Measurements from ENCODE around the gene PTCRA. TPM values are rescaled to one million over a fixed set of nuclear protein-coding genes. Genes with fewer than 3 reads are reported as not detected.
A peak's percentile ranks its signal among the peaks of the same experiment; 100 is the strongest.
"Not testable (repeated sequence)": the region's sequence is repeated elsewhere in the genome, so short reads cannot be mapped to it uniquely, and the experiment has no call there.

The PTCRA gene
- polyA plus RNA-seq, 3 donors = 0.27 to 0.83 (median 0.55) TPM

DNA sequence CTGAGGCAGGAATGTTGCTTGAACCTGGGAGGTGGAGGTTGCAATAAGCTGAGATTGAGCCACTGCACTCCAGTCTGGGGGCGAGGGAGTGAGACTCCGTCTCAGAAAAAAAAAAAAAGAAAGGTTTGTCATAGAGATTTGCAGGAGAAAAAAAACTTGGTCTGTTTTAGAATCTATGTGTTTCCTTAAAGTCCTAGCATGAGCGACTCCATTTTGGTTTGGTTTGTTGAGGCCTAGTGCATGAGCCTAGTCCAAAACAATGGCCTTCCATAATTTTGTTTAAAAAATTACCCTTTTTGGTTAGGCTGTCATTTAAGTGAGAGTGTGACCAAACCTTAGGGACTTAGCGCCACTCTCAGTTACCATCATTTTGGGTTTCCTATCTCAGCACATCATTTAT lies 36.5 kb downstream of the PTCRA start:
- Mint-ChIP-seq H3K36me3 (peaks cover 27 to 49% of the 10 kb centered on the region in 2 donors), H3K27ac (peak overlapping the region in 1 of 7 donors; percentile 59), H3K9me3 (peaks cover 0 to 3% (median 0%) of the 10 kb centered on the region in 7 donors), H3K4me3 (no peak overlapping the region), H3K4me1 (no peaks in the 10 kb centered on the region), H3K27me3 (ENCODE audit: low read depth in 3 of 3) (peaks cover 0 to 2% (median 0%) of the 10 kb centered on the region in 3 donors)
- H3K27me3 ChIP-seq (ENCODE audit: control insufficient read depth in 2 of 2, insufficient read depth in 2 of 2, low read length in 2 of 2) = no peaks in the 10 kb centered on the region
- no peaks in the 10 kb centered on the region for H4K20me1 ChIP-seq (ENCODE audit: insufficient read depth, low read length)
- peaks cover 8 to 14% of the 10 kb centered on the region in 2 donors for H3K36me3 ChIP-seq (replicated peaks in 1 of 2; ENCODE audit: control insufficient read depth in 1 of 2, insufficient read depth in 2 of 2, low read length in 2 of 2)
- no peak overlapping the region for H2AFZ ChIP-seq (ENCODE audit: insufficient read depth, low read depth, low read length, poor library complexity, severe bottlenecking)
- intact Hi-C loops (cut with micrococcal nuclease) = no loop called here
- H3K27ac ChIP-seq (ENCODE audit: low read depth in 1 of 2, low read length in 2 of 2) = no peak overlapping the region
- no peaks in the 10 kb centered on the region for H3K9me3 ChIP-seq (replicated peaks in 1 of 2; ENCODE audit: control insufficient read depth in 1 of 2, insufficient read depth in 1 of 2, low read length in 2 of 2)
- no peak for DNase-seq
- H3K4me2 ChIP-seq (replicated peaks; ENCODE audit: extremely low read depth, low read length, poor library complexity, severe bottlenecking) = no peak overlapping the region
- H3K79me2 ChIP-seq (ENCODE audit: insufficient read depth, low read length) = no peaks in the 10 kb centered on the region
- no peak overlapping the region for H3K4me3 ChIP-seq (replicated peaks in 1 of 3; ENCODE audit: low read depth in 2 of 3, low read length in 3 of 3)
- no peak overlapping the region for H3K9ac ChIP-seq (ENCODE audit: insufficient read depth, low read length, poor library complexity, severe bottlenecking)
- no CpG with 5 or more reads among the region's 4 CpGs for WGBS (ENCODE audit: insufficient coverage)
- TF ChIP-seq, protein P1, sequence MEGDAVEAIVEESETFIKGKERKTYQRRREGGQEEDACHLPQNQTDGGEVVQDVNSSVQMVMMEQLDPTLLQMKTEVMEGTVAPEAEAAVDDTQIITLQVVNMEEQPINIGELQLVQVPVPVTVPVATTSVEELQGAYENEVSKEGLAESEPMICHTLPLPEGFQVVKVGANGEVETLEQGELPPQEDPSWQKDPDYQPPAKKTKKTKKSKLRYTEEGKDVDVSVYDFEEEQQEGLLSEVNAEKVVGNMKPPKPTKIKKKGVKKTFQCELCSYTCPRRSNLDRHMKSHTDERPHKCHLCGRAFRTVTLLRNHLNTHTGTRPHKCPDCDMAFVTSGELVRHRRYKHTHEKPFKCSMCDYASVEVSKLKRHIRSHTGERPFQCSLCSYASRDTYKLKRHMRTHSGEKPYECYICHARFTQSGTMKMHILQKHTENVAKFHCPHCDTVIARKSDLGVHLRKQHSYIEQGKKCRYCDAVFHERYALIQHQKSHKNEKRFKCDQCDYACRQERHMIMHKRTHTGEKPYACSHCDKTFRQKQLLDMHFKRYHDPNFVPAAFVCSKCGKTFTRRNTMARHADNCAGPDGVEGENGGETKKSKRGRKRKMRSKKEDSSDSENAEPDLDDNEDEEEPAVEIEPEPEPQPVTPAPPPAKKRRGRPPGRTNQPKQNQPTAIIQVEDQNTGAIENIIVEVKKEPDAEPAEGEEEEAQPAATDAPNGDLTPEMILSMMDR (IDR thresholded peaks at IDR 0.05) = no peak
- H3K4me1 ChIP-seq (ENCODE audit: control insufficient read depth in 1 of 2, insufficient read depth in 2 of 2, low read length in 2 of 2) = no peaks in the 10 kb centered on the region

DNA sequence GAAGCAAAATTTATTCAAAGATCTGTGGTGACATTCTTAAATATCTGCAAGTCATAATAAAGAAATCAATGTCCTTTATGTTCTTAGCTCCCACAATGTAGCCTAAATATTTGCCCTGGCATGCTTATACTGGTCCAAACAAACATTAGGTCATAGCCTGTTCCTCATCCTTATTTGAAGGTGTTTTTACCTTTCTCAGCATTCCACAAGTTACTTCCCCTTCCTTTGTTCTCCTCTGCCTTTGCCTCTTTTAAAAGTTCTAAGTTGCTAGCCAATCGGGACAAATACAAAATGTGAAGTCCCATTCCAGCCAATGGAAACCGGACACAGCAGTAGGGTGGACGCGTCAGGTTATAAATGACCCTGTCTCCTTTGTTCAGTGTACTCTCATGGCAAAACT lies 38.6 kb downstream of the PTCRA start:
- H3K27ac Mint-ChIP-seq; H3K79me2 ChIP-seq (ENCODE audit: insufficient read depth, low read length); H4K20me1 ChIP-seq (ENCODE audit: insufficient read depth, low read length); H3K4me1 ChIP-seq (ENCODE audit: control insufficient read depth in 1 of 2, insufficient read depth in 2 of 2, low read length in 2 of 2); H3K36me3 ChIP-seq (replicated peaks in 1 of 2; ENCODE audit: control insufficient read depth in 1 of 2, insufficient read depth in 2 of 2, low read length in 2 of 2); intact Hi-C loops (cut with micrococcal nuclease); H3K9me3 ChIP-seq (replicated peaks in 1 of 2; ENCODE audit: control insufficient read depth in 1 of 2, insufficient read depth in 1 of 2, low read length in 2 of 2); H2AFZ ChIP-seq (ENCODE audit: insufficient read depth, low read depth, low read length, poor library complexity, severe bottlenecking); H3K4me3 ChIP-seq (replicated peaks in 1 of 3; ENCODE audit: low read depth in 2 of 3, low read length in 3 of 3); H3K27me3 Mint-ChIP-seq (ENCODE audit: low read depth in 3 of 3); H3K9ac ChIP-seq (ENCODE audit: insufficient read depth, low read length, poor library complexity, severe bottlenecking); H3K27ac ChIP-seq (ENCODE audit: low read depth in 1 of 2, low read length in 2 of 2); H3K9me3 Mint-ChIP-seq; H3K4me3 Mint-ChIP-seq; H3K27me3 ChIP-seq (ENCODE audit: control insufficient read depth in 2 of 2, insufficient read depth in 2 of 2, low read length in 2 of 2); H3K4me2 ChIP-seq (replicated peaks; ENCODE audit: extremely low read depth, low read length, poor library complexity, severe bottlenecking); H3K4me1 Mint-ChIP-seq; DNase-seq: not testable (repeated sequence)
- 88% methylated on average over 4 of the region's 4 CpGs for WGBS (ENCODE audit: insufficient coverage)
- H3K36me3 Mint-ChIP-seq = peaks cover 15 to 32% of the 10 kb centered on the region in 2 donors
